H9 (cell line): ENCODE data around the gene ABT1. TPM values are rescaled to one million over a fixed set of nuclear protein-coding genes. Genes with fewer than 3 reads are reported as not detected.

ENCODE experiments used
- DNase-seq: peaks from one replicate; pipeline ENCODE4 v3.0.0-alpha.2; 2017
- H2AFZ ChIP-seq: one replicate; pipeline ENCODE4 v1.6.1; 2013; ENCODE audit warnings: mild to moderate bottlenecking, low read length, control low read depth, moderate library complexity
- H2AK5ac ChIP-seq: 2 replicates; pipeline ENCODE4 v1.6.1; 2013; ENCODE audit warnings: low read length, control low read depth, mixed read lengths; ENCODE audit not compliant: insufficient read length
- H2BK120ac ChIP-seq: one replicate; pipeline ENCODE4 v1.6.1; 2013; ENCODE audit warnings: low read depth, mild to moderate bottlenecking, low read length, control low read depth, inconsistent platforms; ENCODE audit not compliant: poor library complexity, severe bottlenecking
- H2BK12ac ChIP-seq: 2 replicates; pipeline ENCODE4 v1.6.1; 2013; ENCODE audit warnings: low read length, control low read depth, mixed read lengths, low read depth; ENCODE audit not compliant: insufficient read length
- H2BK15ac ChIP-seq: 2 replicates; pipeline ENCODE4 v1.6.1; 2013; ENCODE audit warnings: low read depth, low read length, control low read depth
- H2BK20ac ChIP-seq: one replicate; pipeline ENCODE4 v1.6.1; 2013; ENCODE audit warnings: low read depth, mild to moderate bottlenecking, low read length, control low read depth, inconsistent platforms; ENCODE audit not compliant: poor library complexity, severe bottlenecking
- H2BK5ac ChIP-seq: 2 replicates; pipeline ENCODE4 v1.6.1; 2013; ENCODE audit warnings: low read length, control low read depth, mixed read lengths; ENCODE audit not compliant: insufficient read length
- H3K14ac ChIP-seq: 2 replicates; pipeline ENCODE4 v1.6.1; 2013; ENCODE audit warnings: low read length, control low read depth; ENCODE audit not compliant: insufficient read depth
- H3K18ac ChIP-seq: 2 replicates; pipeline ENCODE4 v1.6.1; 2013; ENCODE audit warnings: low read depth, mild to moderate bottlenecking, mixed read lengths, low read length, control low read depth; ENCODE audit not compliant: insufficient read length
- H3K23ac ChIP-seq: 2 replicates; pipeline ENCODE4 v1.6.1; 2013; ENCODE audit warnings: low read length, control low read depth, mixed read lengths, low read depth; ENCODE audit not compliant: insufficient read length
- H3K23me2 ChIP-seq: 2 replicates; pipeline ENCODE4 v1.6.1; 2013; ENCODE audit warnings: low read depth, mild to moderate bottlenecking, mixed read lengths, low read length, control low read depth; ENCODE audit not compliant: insufficient read length, poor library complexity, severe bottlenecking
- H3K27ac ChIP-seq: 2 replicates; pipeline ENCODE4 v1.5.1; 2013; ENCODE audit warnings: low read length, control low read depth, mixed read lengths, low read depth; ENCODE audit not compliant: insufficient read length
- H3K27me3 ChIP-seq: 2 replicates; pipeline ENCODE4 v1.6.1; 2013; ENCODE audit warnings: low read length, control low read depth, inconsistent platforms; ENCODE audit not compliant: insufficient read depth
- H3K4ac ChIP-seq: 2 replicates; pipeline ENCODE4 v1.6.1; 2013; ENCODE audit warnings: low read depth, mild to moderate bottlenecking, control low read depth, inconsistent platforms, low read length, moderate library complexity
- H3K4me1 ChIP-seq: 2 replicates; pipeline ENCODE4 v1.6.1; 2013; ENCODE audit warnings: low read length, control low read depth, inconsistent platforms; ENCODE audit not compliant: insufficient read depth
- H3K4me2 ChIP-seq: 2 replicates; pipeline ENCODE4 v1.6.1; 2013; ENCODE audit warnings: low read length, control low read depth, mixed read lengths; ENCODE audit not compliant: insufficient read length, insufficient read depth
- H3K56ac ChIP-seq: 2 replicates; pipeline ENCODE4 v1.6.1; 2013; ENCODE audit warnings: low read depth, mild to moderate bottlenecking, mixed read lengths, low read length, control low read depth; ENCODE audit not compliant: insufficient read length
- H3K79me1 ChIP-seq: 2 replicates; pipeline ENCODE4 v1.6.1; 2013; ENCODE audit warnings: low read depth, mild to moderate bottlenecking, moderate library complexity, low read length, control low read depth, inconsistent platforms; ENCODE audit not compliant: insufficient read depth, poor library complexity, severe bottlenecking
- H3K79me2 ChIP-seq: 2 replicates; pipeline ENCODE4 v1.6.1; 2013; ENCODE audit warnings: low read length, control low read depth, inconsistent platforms; ENCODE audit not compliant: insufficient read depth
- H3K9ac ChIP-seq: 2 replicates; pipeline ENCODE4 v1.6.1; 2013; ENCODE audit warnings: low read length, control low read depth, mixed read lengths; ENCODE audit not compliant: insufficient read length; ENCODE audit errors: extremely low read depth
- H3K9me3 ChIP-seq: one replicate; pipeline ENCODE4 v1.6.1; 2013; ENCODE audit warnings: low read depth, low read length, inconsistent platforms; ENCODE audit not compliant: control insufficient read depth
- H3T11ph ChIP-seq: one replicate; pipeline ENCODE4 v1.6.1; 2013; ENCODE audit warnings: mild to moderate bottlenecking, low read length, control low read depth, inconsistent platforms
- H4K20me1 ChIP-seq: one replicate; pipeline ENCODE4 v1.6.1; 2013; ENCODE audit not compliant: control insufficient read depth, insufficient read length, insufficient read depth
- H4K5ac ChIP-seq: 2 replicates; pipeline ENCODE4 v1.6.1; 2013; ENCODE audit warnings: low read depth, mild to moderate bottlenecking, mixed read lengths, low read length, control low read depth; ENCODE audit not compliant: insufficient read length
- H4K8ac ChIP-seq: replicated peaks from 2 replicates; pipeline ENCODE4 v1.6.1; 2013; ENCODE audit warnings: low read length, control low read depth, mixed read lengths, low read depth; ENCODE audit not compliant: insufficient read length
- H4K91ac ChIP-seq: 2 replicates; pipeline ENCODE4 v1.6.1; 2013; ENCODE audit warnings: low read depth, mild to moderate bottlenecking, moderate library complexity, mixed read lengths, low read length, control low read depth; ENCODE audit not compliant: insufficient read length
- H3K27ac Mint-ChIP-seq, 3 experiments: 2 replicates in 2 of 3; 3 replicates in 1 of 3; pipeline ENCODE4 v1.8.0; 2020 to 2021; ENCODE audit warnings: mixed read lengths in 3 of 3, mild to moderate bottlenecking in 1 of 3, moderate library complexity in 1 of 3
- H3K27me3 Mint-ChIP-seq: 2 replicates; pipeline ENCODE4 v1.8.0; 2021; ENCODE audit warnings: low read depth, mild to moderate bottlenecking, moderate library complexity, mixed read lengths
- H3K36me3 Mint-ChIP-seq, 3 experiments: 2 replicates in 2 of 3; 3 replicates in 1 of 3; pipeline ENCODE4 v1.8.0; 2020 to 2021; ENCODE audit warnings: low read depth in 3 of 3, mixed read lengths in 3 of 3; ENCODE audit not compliant: insufficient read depth in 1 of 3
- H3K4me1 Mint-ChIP-seq, 2 experiments: 2 replicates each; pipeline ENCODE4 v1.8.0; 2020; ENCODE audit warnings: mixed read lengths in 2 of 2
- H3K4me3 Mint-ChIP-seq, 2 experiments: 2 replicates in 1 of 2; 3 replicates in 1 of 2; pipeline ENCODE4 v1.8.0; 2020 to 2021; ENCODE audit warnings: mild to moderate bottlenecking in 2 of 2, mixed read lengths in 2 of 2, moderate library complexity in 1 of 2
- H3K9me3 Mint-ChIP-seq, 2 experiments: 2 replicates in 1 of 2; 3 replicates in 1 of 2; pipeline ENCODE4 v1.8.0; 2020; ENCODE audit warnings: mild to moderate bottlenecking in 2 of 2, mixed read lengths in 2 of 2, moderate library complexity in 1 of 2
- WGBS: extraction: QIAGEN DNeasy Blood & Tissue Kit; methylation state at CpG from one replicate; pipeline ENCODE4 v1.1.7; 2013; ENCODE audit warnings: missing lambda C conversion rate, low lambda C conversion rate, mixed read lengths; ENCODE audit not compliant: insufficient read length; ENCODE audit errors: extremely low coverage; 5-methylcytosine and 5-hydroxymethylcytosine counted together
- total RNA-seq: library from RNA; stranded (reverse); gene quantifications from 2 replicates; pipeline ENCODE4 v1.2.1, GENCODE V29; 2021
- TF ChIP-seq, protein P1 (sequence below): fragments of 200-600 bp; sonication (generic); conservative IDR thresholded peaks from 3 replicates; pipeline ENCODE4 v1.8.0; 2021; ENCODE audit warnings: antibody characterized with exemption, mild to moderate bottlenecking

The ABT1 gene
- total RNA-seq, 1 experiment from 2014 or later: 26.4 TPM

DNA sequence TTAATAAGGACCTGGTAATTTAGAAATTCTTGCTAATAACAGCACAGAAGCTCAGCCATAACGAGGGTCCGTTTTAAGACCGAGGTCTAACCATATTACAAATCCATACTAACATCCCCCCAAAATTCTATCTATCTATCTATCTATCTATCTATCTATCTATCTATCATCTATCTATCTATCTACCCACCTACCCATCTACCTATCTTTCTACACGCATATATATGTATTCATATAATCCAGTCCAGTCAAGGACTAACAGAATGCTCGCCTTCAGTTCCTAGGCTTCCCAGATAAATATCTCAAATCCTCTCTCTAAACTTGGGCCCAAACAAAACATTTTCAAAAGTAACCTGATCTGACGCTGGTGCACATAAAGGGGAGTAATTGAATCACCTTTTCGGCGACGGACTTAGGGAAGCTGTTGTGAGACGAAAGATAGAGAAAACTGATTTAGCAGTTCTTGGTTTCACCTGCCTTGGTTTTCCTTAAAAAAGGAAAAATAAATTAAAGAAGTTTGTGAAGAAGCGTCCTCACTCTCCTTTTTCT, 44.0 kb upstream of the ABT1 start:
- Histone ChIP-seq H3K9ac (no peak overlapping the region), H2BK12ac (no peak overlapping the region), H3K79me1 (no peaks in the 10 kb centered on the region), H2BK5ac (no peak overlapping the region), H3T11ph (no peak overlapping the region), H2BK15ac (no peak overlapping the region), H4K20me1 (no peaks in the 10 kb centered on the region), H4K8ac (no peak overlapping the region), H4K5ac (no peak overlapping the region), H2BK120ac (no peak overlapping the region), H3K14ac (no peak overlapping the region), H3K18ac (no peak overlapping the region), H2AFZ (peak overlapping the region; percentile 69), H3K4ac (no peak overlapping the region), H3K9me3 (no peaks in the 10 kb centered on the region), H3K23me2 (peaks cover 22% of the 10 kb centered on the region), H4K91ac (no peak overlapping the region), H3K27me3 (no peaks in the 10 kb centered on the region), H3K4me2 (peak overlapping the region; percentile 42), H3K79me2 (no peaks in the 10 kb centered on the region), H3K27ac (no peak overlapping the region), H2AK5ac (no peak overlapping the region), H3K56ac (no peak overlapping the region), H3K23ac (no peak overlapping the region), H3K4me1 (no peaks in the 10 kb centered on the region), H2BK20ac (no peak overlapping the region)
- Mint-ChIP-seq H3K4me3 (no peak overlapping the region), H3K27me3 (peaks cover 4% of the 10 kb centered on the region), H3K36me3 (no peaks in the 10 kb centered on the region; a peak in 1 of 7 replicates), H3K27ac (no peak overlapping the region), H3K4me1 (peaks cover 12 to 17% of the 10 kb centered on the region in 2 experiments), H3K9me3 (peaks cover 0 to 3% of the 10 kb centered on the region in 2 experiments; a peak in 2 of 5 replicates)
- 100% methylated on average over 1 of the region's 11 CpGs for WGBS
- no peak for DNase-seq
- TF ChIP-seq, protein P1, sequence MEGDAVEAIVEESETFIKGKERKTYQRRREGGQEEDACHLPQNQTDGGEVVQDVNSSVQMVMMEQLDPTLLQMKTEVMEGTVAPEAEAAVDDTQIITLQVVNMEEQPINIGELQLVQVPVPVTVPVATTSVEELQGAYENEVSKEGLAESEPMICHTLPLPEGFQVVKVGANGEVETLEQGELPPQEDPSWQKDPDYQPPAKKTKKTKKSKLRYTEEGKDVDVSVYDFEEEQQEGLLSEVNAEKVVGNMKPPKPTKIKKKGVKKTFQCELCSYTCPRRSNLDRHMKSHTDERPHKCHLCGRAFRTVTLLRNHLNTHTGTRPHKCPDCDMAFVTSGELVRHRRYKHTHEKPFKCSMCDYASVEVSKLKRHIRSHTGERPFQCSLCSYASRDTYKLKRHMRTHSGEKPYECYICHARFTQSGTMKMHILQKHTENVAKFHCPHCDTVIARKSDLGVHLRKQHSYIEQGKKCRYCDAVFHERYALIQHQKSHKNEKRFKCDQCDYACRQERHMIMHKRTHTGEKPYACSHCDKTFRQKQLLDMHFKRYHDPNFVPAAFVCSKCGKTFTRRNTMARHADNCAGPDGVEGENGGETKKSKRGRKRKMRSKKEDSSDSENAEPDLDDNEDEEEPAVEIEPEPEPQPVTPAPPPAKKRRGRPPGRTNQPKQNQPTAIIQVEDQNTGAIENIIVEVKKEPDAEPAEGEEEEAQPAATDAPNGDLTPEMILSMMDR: no peak
